Measurements from ENCODE around the gene USP1.

USP1 gene

GRCh38 chr1:62462370-62462769 lies 25.5 kb downstream of the USP1 start:
- Histone ChIP-seq H3K4me3 (IDR thresholded peaks at IDR 0.05; ENCODE audit: insufficient read depth, low read depth, low read length) (no peak overlapping the region), H3K4me2 (peak overlapping the region; percentile 48; the same call in 1 of the 2 replicates), H3K79me2 (ENCODE audit: insufficient read depth, low read depth) (no peaks in the 10 kb centered on the region), H3K9ac (no peak overlapping the region), H4K20me1 (ENCODE audit: insufficient read depth) (no peaks in the 10 kb centered on the region), H3K27ac (no peak overlapping the region), H3K36me3 (ENCODE audit: insufficient read depth) (no peaks in the 10 kb centered on the region), H3K4me1 (ENCODE audit: low read depth, poor library complexity, severe bottlenecking) (peaks cover 12% of the 10 kb centered on the region), H2AFZ (ENCODE audit: low read depth) (no peak overlapping the region), H3K27me3 (ENCODE audit: insufficient read depth, low read depth) (no peaks in the 10 kb centered on the region)
- TF ChIP-seq, protein P1, sequence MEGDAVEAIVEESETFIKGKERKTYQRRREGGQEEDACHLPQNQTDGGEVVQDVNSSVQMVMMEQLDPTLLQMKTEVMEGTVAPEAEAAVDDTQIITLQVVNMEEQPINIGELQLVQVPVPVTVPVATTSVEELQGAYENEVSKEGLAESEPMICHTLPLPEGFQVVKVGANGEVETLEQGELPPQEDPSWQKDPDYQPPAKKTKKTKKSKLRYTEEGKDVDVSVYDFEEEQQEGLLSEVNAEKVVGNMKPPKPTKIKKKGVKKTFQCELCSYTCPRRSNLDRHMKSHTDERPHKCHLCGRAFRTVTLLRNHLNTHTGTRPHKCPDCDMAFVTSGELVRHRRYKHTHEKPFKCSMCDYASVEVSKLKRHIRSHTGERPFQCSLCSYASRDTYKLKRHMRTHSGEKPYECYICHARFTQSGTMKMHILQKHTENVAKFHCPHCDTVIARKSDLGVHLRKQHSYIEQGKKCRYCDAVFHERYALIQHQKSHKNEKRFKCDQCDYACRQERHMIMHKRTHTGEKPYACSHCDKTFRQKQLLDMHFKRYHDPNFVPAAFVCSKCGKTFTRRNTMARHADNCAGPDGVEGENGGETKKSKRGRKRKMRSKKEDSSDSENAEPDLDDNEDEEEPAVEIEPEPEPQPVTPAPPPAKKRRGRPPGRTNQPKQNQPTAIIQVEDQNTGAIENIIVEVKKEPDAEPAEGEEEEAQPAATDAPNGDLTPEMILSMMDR (conservative IDR thresholded peaks at IDR 0.05; ENCODE audit: low read depth, low read length) = no peak

- TF ChIP-seq, protein P1 (conservative IDR thresholded peaks at IDR 0.05; ENCODE audit: low read depth, low read length) = no peak
- no peaks in the 10 kb centered on the region for H3K27me3 ChIP-seq (ENCODE audit: insufficient read depth, low read depth)
- no peaks in the 10 kb centered on the region for H3K36me3 ChIP-seq (ENCODE audit: insufficient read depth)
- H2AFZ ChIP-seq (ENCODE audit: low read depth) = no peak overlapping the region
- no peaks in the 10 kb centered on the region for H3K79me2 ChIP-seq (ENCODE audit: insufficient read depth, low read depth)
- no peak overlapping the region for H3K27ac ChIP-seq
- H3K4me2 ChIP-seq = no peak overlapping the region
- H3K9ac ChIP-seq = no peak overlapping the region
- H4K20me1 ChIP-seq (ENCODE audit: insufficient read depth) = no peaks in the 10 kb centered on the region
- no peak overlapping the region for H3K4me3 ChIP-seq (IDR thresholded peaks at IDR 0.05; ENCODE audit: insufficient read depth, low read depth, low read length)
- peaks cover 10% of the 10 kb centered on the region for H3K4me1 ChIP-seq (ENCODE audit: low read depth, poor library complexity, severe bottlenecking)
Measured at GRCh38 chr1:62467092-62467491, 30.2 kb downstream of the USP1 start.

DNA sequence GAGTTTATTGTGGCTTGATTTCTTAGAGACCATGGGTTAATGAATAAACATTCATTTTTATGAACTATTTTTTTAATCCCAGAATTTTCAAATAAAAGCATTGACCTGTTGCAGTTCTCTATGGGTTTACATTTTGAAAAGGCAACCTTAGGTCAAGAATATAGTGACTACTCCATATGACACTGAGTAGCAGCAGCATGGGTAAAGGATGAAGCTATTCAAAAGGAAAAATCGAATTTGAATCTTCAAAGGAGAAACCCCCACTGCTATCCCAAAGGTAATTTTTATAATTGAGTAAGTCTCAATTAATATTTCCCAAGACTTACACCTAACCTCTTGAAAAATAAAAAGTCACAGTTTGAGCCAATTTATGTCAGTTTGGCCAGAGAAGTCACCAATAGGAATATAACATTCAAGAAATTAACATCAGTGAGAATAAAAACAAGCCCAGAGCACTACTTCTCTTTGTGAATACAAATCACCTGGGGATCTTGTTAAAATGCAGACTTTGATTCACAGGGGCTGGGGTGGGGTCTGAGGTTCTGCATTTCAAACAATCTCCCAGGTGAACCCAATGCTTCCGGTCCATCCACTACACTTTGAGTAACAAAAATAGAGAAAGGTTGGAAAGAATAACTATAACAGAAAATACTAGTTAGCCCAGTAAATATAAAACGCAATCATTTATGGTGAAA lies 39.8 kb downstream of the USP1 start:
- H3K4me2 ChIP-seq = no peak overlapping the region
- H2AFZ ChIP-seq (ENCODE audit: low read depth) = no peak overlapping the region

GRCh38 chr1:62481681-62482080 lies 44.8 kb downstream of the USP1 start:
- Histone ChIP-seq H2AFZ (ENCODE audit: low read depth) (no peak overlapping the region), H3K4me3 (IDR thresholded peaks at IDR 0.05; ENCODE audit: insufficient read depth, low read depth, low read length) (no peak overlapping the region), H3K4me1 (ENCODE audit: low read depth, poor library complexity, severe bottlenecking) (no peaks in the 10 kb centered on the region), H3K27ac (no peak overlapping the region), H3K79me2 (ENCODE audit: insufficient read depth, low read depth) (no peaks in the 10 kb centered on the region), H4K20me1 (ENCODE audit: insufficient read depth) (no peaks in the 10 kb centered on the region), H3K4me2 (no peak overlapping the region), H3K27me3 (ENCODE audit: insufficient read depth, low read depth) (no peaks in the 10 kb centered on the region), H3K36me3 (ENCODE audit: insufficient read depth) (no peaks in the 10 kb centered on the region), H3K9ac (no peak overlapping the region)
- TF ChIP-seq, protein P1 (conservative IDR thresholded peaks at IDR 0.05; ENCODE audit: low read depth, low read length) = no peak

More for the DNA sequence above, 39.8 kb downstream of the USP1 start:
- Histone ChIP-seq H3K27me3 (ENCODE audit: insufficient read depth, low read depth) (no peaks in the 10 kb centered on the region), H3K27ac (no peak overlapping the region), H3K79me2 (ENCODE audit: insufficient read depth, low read depth) (no peaks in the 10 kb centered on the region), H3K4me3 (IDR thresholded peaks at IDR 0.05; ENCODE audit: insufficient read depth, low read depth, low read length) (no peak overlapping the region), H3K9ac (no peak overlapping the region), H3K4me1 (ENCODE audit: low read depth, poor library complexity, severe bottlenecking) (no peaks in the 10 kb centered on the region), H3K36me3 (ENCODE audit: insufficient read depth) (no peaks in the 10 kb centered on the region), H4K20me1 (ENCODE audit: insufficient read depth) (no peaks in the 10 kb centered on the region)
- TF ChIP-seq, protein P1 (conservative IDR thresholded peaks at IDR 0.05; ENCODE audit: low read depth, low read length) = no peak

All from KMS-11 (cell line).